Stomach (tissue), 9 donors: ENCODE measurements around the gene GAL3ST3. TPM values are rescaled to one million over a fixed set of nuclear protein-coding genes. Genes with fewer than 3 reads are reported as not detected.

Experiments
- DNase-seq, 2 donors: peaks; one replicate each; pipeline versions ENCODE4 v3.0.0 to v3.0.0-alpha.2; 2013 to 2019
- H3K27ac ChIP-seq, 5 donors: fragments of 200-600 bp in 4 of 5; sonication (generic) in 4 of 5; one replicate each; pipeline ENCODE4 v1.5.1; 2013 to 2019; ENCODE audit warnings: mild to moderate bottlenecking in 1 of 5, moderate library complexity in 1 of 5
- H3K27me3 ChIP-seq, 3 donors: fragments of 200-600 bp; sonication (generic); one replicate each; pipeline ENCODE4 v1.5.1; 2017 to 2019; ENCODE audit warnings: mixed run types in 1 of 3
- H3K36me3 ChIP-seq, 4 donors: fragments of 200-600 bp; sonication (generic); 1 replicate in 3 of 4; 2 replicates in 1 of 4; pipeline ENCODE4 v1.5.1; 2016 to 2019
- H3K4me1 ChIP-seq, 4 donors: fragments of 200-600 bp; sonication (generic); one replicate each; pipeline ENCODE4 v1.5.1; 2016 to 2019
- H3K4me3 ChIP-seq, 4 donors: fragments of 200-600 bp; sonication (generic) in 3 of 4; one replicate each; pipeline ENCODE4 v1.5.1; 2016 to 2019; ENCODE audit warnings: mild to moderate bottlenecking in 1 of 4
- H3K9me3 ChIP-seq, 4 donors: fragments of 200-600 bp; sonication (generic); one replicate each; pipeline ENCODE4 v1.5.1; 2016 to 2019
- CTCF ChIP-seq, 7 experiments: fragments of 450-650 bp in 4 of 7; fragments of 200-600 bp in 3 of 7; sonication (generic) in 3 of 7; IDR thresholded peaks; one replicate each; pipeline ENCODE4 v1.5.1; 2016 to 2019; ENCODE audit warnings: antibody characterized with exemption in 7 of 7, control low read depth in 2 of 7, mild to moderate bottlenecking in 1 of 7
- EP300 ChIP-seq: sonication (generic); formaldehyde crosslinking; IDR thresholded peaks from one replicate; pipeline ENCODE4 v1.6.1; 2017; ENCODE audit warnings: antibody characterized with exemption
- POLR2A ChIP-seq, 4 donors: fragments of 450-650 bp; IDR thresholded peaks; one replicate each; pipeline ENCODE4 v1.6.1; 2016; ENCODE audit warnings: antibody characterized with exemption in 4 of 4, control low read depth in 2 of 4, mild to moderate bottlenecking in 1 of 4, moderate library complexity in 1 of 4
- POLR2AphosphoS5 ChIP-seq, 3 donors: sonication (generic); formaldehyde crosslinking; IDR thresholded peaks; one replicate each; pipeline ENCODE4 v1.6.1; 2016; ENCODE audit warnings: antibody characterized with exemption in 3 of 3
- WGBS, 5 donors: extraction: QIAGEN DNeasy Blood & Tissue Kit in 3 of 5; methylation state at CpG; one replicate each; pipeline versions ENCODE4 v1.1.5 to v1.1.7; 2013 to 2018; 5-methylcytosine and 5-hydroxymethylcytosine counted together
- intact Hi-C: fragments of 100-400 bp; cut with DNase I; formaldehyde crosslinking; loops from one replicate; pipeline ENCODE4 v1.15.1; 2023; ENCODE audit warnings: low total_unique reads
- polyA plus RNA-seq, 3 donors: library from polyadenylated mRNA; stranded (reverse); fragments of 200-250 nt; gene quantifications; one replicate each; pipeline ENCODE4 v1.2.3, GENCODE V29; 2013
- total RNA-seq, 5 donors: library from RNA; depleted of rRNA; stranded (reverse); fragments of >200 nt; gene quantifications; one replicate each; pipeline versions ENCODE4 v1.1.0 to v1.2.3, GENCODE V29; 2014 to 2016
- donor health status: healthy with polysubstance abuse.
- donor health status: Bipolar disorder and iron deficiency.
- donor health status: healthy.

The GAL3ST3 gene
- total and polyA plus RNA-seq, 8 donors = not detected

- Histone ChIP-seq H3K27me3 (peaks cover 0 to 37% (median 19%) of the 10 kb centered on the region in 3 donors), H3K9me3 (no peaks in the 10 kb centered on the region), H3K36me3 (peaks cover 15 to 24% (median 20%) of the 10 kb centered on the region in 4 donors), H3K4me1 (peaks cover 28 to 50% (median 35%) of the 10 kb centered on the region in 4 donors), H3K4me3 (no peak overlapping the region), H3K27ac (peak overlapping the region in 4 of 5 donors; percentile 86 to 94 (median 88))
- intact Hi-C loops = no loop called here
- TF ChIP-seq EP300 = no peak
- no peak for TF ChIP-seq CTCF (IDR thresholded peaks at IDR 0.05)
- no peak for TF ChIP-seq POLR2A (IDR thresholded peaks at IDR 0.05)
- TF ChIP-seq POLR2AphosphoS5 (IDR thresholded peaks at IDR 0.05) = no peak
- WGBS, 5 donors = 81 to 93% (median 85%) methylated on average over 5 of the region's 5 CpGs
- DNase-seq = no peak
Observed at GRCh38 chr11:66050581-66051231, 1.7 kb upstream of the GAL3ST3 start.

DNA sequence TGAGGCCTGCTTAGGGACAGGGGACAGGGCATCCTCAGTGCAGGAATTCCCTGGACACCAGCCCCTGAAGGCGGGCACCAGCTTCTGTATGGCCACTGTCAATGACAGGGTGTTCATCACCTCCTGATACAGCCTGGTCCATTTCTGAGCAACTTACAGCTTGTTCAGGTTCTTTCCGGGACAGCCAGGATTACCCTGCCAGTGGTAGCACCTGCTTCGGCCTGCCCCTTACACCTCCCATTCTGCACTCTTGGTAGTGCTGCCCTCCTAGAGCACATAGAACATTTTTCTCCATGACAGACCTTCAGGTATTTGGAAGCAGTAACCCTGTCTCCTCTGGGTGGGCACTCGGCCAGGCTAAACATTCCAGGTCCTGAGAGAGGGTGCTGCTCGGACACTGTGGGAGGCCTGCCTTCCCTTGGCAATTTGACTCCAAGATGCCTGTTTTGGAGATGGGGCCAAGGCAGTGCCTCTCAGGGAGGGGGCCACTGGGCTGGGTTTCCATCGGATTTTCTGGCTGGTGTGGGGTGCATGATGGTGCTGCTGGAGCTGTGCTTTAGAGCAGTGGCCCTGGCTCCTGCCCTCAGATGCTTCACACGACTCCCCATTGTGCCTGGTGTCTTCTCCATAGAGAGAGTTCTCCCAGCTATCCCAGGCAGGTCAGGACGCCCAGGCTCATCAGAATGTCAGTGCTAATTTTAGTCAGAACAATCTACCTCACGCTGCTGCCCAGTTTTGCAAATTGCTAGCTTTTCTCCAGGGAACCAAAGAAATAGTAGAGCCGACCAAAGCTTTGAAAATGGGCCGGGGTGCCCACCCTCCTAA is 1.2 kb downstream of the GAL3ST3 start:
- TF ChIP-seq POLR2AphosphoS5 (IDR thresholded peaks at IDR 0.05) = no peak
- no peak for TF ChIP-seq CTCF (IDR thresholded peaks at IDR 0.05)
- no peak for TF ChIP-seq POLR2A (IDR thresholded peaks at IDR 0.05)
- no peak for TF ChIP-seq EP300
- Histone ChIP-seq H3K27me3 (peaks cover 0 to 37% (median 19%) of the 10 kb centered on the region in 3 donors), H3K4me3 (no peak overlapping the region), H3K27ac (no peak overlapping the region), H3K4me1 (peaks cover 20 to 30% (median 27%) of the 10 kb centered on the region in 4 donors), H3K36me3 (no peaks in the 10 kb centered on the region), H3K9me3 (no peaks in the 10 kb centered on the region)
- DNase-seq = no peak
- WGBS, 5 donors = 74 to 85% (median 75%) methylated on average over 9 to 11 of the region's 11 CpGs
- intact Hi-C loops = no loop called here

- intact Hi-C loops = no loop called here
- Histone ChIP-seq H3K4me3 (no peak overlapping the region), H3K36me3 (no peaks in the 10 kb centered on the region), H3K9me3 (no peaks in the 10 kb centered on the region), H3K27me3 (peaks cover 0 to 37% (median 19%) of the 10 kb centered on the region in 3 donors), H3K4me1 (peaks cover 20 to 28% (median 27%) of the 10 kb centered on the region in 4 donors), H3K27ac (no peak overlapping the region)
- no peak for DNase-seq
- WGBS, 5 donors = 87 to 100% (median 89%) methylated on average over 3 of the region's 3 CpGs
- TF ChIP-seq CTCF (IDR thresholded peaks at IDR 0.05) (no peak), POLR2A (IDR thresholded peaks at IDR 0.05) (no peak), POLR2AphosphoS5 (IDR thresholded peaks at IDR 0.05) (no peak), EP300 (no peak)
Observed at GRCh38 chr11:66046901-66047300, 2.1 kb downstream of the GAL3ST3 start.

DNA sequence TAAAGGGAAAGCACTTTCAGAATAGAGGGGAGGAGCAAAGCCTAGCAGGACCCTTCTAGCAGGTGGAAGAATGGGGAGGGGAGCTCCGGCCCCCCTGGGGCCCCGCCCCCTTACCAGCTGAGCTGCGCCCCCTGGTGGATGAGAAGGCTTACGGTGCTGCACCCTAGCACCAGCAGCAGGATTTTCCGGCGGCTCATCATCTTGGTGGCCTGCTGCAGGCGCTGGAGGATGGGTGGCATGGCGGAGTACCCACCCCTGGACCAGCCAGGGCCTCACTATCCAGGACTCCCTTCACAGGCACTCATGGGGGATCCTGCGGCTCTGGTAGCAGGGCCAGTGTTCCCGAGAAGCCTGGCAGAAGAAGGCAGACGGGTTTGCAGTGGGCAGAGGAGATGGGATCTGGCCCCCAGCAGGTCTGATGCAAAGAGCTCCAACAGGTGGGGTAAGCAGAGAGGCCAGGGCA is 3.8 kb downstream of the GAL3ST3 start:
- H3K4me3 ChIP-seq = no peak overlapping the region
- peaks cover 0 to 37% (median 19%) of the 10 kb centered on the region in 3 donors for H3K27me3 ChIP-seq
- H3K27ac ChIP-seq = no peak overlapping the region
- WGBS, 5 donors = 2 to 29% (median 15%) methylated on average over 2 to 11 of the region's 11 CpGs
- no peaks in the 10 kb centered on the region for H3K9me3 ChIP-seq
- intact Hi-C loops = no loop called here
- no peak for TF ChIP-seq POLR2AphosphoS5 (IDR thresholded peaks at IDR 0.05)
- no peak for TF ChIP-seq EP300
- no peak for TF ChIP-seq POLR2A (IDR thresholded peaks at IDR 0.05)
- TF ChIP-seq CTCF (IDR thresholded peaks at IDR 0.05) = peak in 5 of 7 experiments; percentile 44 to 95 (median 85)
- no peaks in the 10 kb centered on the region for H3K36me3 ChIP-seq
- H3K4me1 ChIP-seq = peaks cover 13 to 17% (median 16%) of the 10 kb centered on the region in 4 donors
- peak; percentile 82 to 89 for DNase-seq
